ENCODE data around the gene DHCR7.
A peak's percentile ranks its signal among the peaks of the same experiment; 100 is the strongest.

Gene DHCR7

DNA sequence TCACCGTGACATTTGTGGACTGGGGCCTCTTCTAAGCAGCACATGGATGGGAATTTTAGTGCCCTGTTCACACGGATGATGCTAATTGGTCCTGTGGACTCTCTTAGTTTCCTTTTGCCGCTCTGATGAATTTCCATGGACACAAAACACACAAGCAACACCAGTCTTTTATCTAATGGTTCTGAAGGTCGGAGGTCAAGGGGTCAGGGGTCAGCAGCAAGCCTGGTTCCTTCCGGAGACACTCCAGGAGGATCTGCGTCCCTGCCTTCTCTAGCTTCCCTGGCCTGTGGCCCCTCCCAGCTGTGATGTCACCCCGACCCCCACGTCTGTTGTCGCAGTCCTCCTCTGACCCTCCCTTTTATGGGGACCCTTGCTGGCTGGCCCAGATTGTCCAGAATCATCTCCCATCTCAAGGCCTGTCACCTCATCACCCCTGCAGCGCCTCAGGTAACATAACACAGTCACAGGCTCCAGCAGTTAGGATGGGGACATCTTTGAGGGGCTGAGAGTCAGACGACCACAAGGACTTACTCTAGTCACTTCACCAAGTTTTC is 11.7 kb upstream of the DHCR7 start:
- H3K4me3 ChIP-seq (ENCODE audit: low read length) = no peak overlapping the region
- no peak for DNase-seq (ENCODE audit: low read depth, low spot score)

- no peak overlapping the region for H3K4me3 ChIP-seq (ENCODE audit: low read length)
- DNase-seq (ENCODE audit: low read depth, low spot score) = no peak
These were observed 11.0 kb upstream of the DHCR7 start for GRCh38 chr11:71459076-71459766.

GRCh38 chr11:71458146-71459070 is 10.2 kb upstream of the DHCR7 start:
- DNase-seq (ENCODE audit: low read depth, low spot score) = no peak
- no peak overlapping the region for H3K4me3 ChIP-seq (ENCODE audit: low read length)

DNA sequence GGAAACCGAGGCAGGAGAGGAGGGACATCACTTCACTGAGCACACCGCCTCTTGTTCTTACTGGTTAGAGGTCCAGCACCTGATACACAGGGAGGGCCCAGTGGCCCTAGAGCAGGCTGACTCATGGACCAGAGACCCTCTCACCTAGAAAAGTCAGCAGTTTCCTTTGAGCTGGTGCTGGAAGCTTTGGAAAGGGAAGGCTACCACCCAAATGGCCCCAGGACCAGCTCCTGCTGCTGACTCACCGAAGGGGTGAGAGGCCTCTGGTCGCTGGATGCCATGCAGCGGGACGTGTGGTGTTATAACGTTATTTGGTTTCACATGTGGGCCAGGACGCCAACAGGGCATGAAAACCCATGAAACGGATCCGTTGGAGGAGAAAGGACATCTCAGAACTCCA is 8.6 kb upstream of the DHCR7 start:
- no peak overlapping the region for H3K4me3 ChIP-seq (ENCODE audit: low read length)
- no peak for DNase-seq (ENCODE audit: low read depth, low spot score)

GRCh38 chr11:71456294-71456693 is 8.1 kb upstream of the DHCR7 start:
- no peak overlapping the region for H3K4me3 ChIP-seq (ENCODE audit: low read length)
- DNase-seq (ENCODE audit: low read depth, low spot score) = no peak

DNA sequence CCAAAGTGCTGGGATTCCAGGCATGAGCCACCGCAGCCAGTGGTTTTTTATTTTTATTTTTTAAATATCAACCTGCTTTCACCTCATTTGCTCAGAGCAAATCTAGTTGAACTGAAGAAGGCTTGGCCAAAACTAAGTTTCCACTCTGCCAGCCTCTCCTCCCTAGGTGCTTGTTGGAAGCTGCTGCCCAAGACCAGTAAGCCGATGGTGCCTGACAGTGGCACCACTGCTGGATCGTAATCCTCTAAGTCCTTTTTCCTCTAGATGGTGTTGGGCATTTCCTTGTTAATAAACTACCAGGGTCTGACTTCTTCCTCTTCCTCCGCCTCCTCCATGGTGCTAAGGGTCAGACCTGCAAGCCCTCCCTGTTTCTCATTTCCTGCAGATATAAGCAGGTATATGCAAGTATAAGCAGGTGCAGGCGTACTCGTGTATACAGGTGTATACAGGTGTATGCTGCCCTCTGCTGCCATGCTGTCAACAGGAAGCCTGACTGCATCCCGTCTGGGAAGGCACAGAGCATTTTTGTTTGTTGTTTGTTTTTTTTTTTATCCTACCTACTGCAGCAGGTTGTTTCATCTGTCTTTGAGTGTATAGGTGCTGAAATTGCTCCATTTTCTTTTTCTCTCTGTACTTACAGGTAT is 6.4 kb upstream of the DHCR7 start:
- DNase-seq (ENCODE audit: low read depth, low spot score) = no peak
- H3K4me3 ChIP-seq (ENCODE audit: low read length) = no peak overlapping the region

GRCh38 chr11:71453918-71454304 is 5.7 kb upstream of the DHCR7 start:
- peak overlapping the region; percentile 85 for H3K4me3 ChIP-seq (ENCODE audit: low read length)
- DNase-seq (ENCODE audit: low read depth, low spot score) = no peak

GRCh38 chr11:71453037-71453917 is 5.1 kb upstream of the DHCR7 start, which contains the start of gene NADSYN1:
TSS of gene NADSYN1 (plus strand) at chr11:71453203. CDS start at chr11:71453297, 94 bp downstream.
- DNase-seq (ENCODE audit: low read depth, low spot score) = peak; percentile 81
- H3K4me3 ChIP-seq (ENCODE audit: low read length) = peak within 1 kb of the TSS; percentile 85

GRCh38 chr11:71452199-71453036 is 4.2 kb upstream of the DHCR7 start:
- peak; percentile 70 for DNase-seq (ENCODE audit: low read depth, low spot score)
- H3K4me3 ChIP-seq (ENCODE audit: low read length) = peak overlapping the region; percentile 85

DNA sequence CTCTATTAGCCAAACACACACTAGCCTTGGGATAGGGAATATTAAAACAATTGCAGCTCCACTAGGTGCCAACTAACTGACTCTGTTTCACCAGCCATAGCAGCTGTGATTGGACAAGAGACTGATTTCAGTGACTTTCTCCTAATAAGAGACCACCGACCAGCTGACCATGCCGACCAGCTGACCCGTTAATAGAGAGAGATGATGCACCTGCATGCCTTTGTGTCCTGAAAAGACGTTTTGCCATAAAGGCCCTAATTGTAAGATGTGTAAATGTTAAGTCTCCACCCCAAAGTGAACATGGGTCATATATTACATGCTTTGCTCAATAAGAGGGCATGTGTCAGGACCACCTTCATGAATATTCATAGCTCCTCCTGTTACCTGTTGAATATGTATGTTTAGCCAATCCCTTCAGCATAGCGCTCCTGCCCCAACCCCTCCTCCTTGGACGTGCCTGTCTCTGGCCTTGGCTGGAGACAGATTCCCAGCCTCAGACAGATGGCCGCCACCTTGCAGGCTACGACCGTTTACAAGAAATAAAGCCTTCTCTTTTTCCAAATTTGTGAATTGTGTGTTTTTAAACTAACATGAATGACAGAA is 3.5 kb upstream of the DHCR7 start:
- peak overlapping the region; percentile 85 for H3K4me3 ChIP-seq (ENCODE audit: low read length)
- peak; percentile 48 for DNase-seq (ENCODE audit: low read depth, low spot score)

DNA sequence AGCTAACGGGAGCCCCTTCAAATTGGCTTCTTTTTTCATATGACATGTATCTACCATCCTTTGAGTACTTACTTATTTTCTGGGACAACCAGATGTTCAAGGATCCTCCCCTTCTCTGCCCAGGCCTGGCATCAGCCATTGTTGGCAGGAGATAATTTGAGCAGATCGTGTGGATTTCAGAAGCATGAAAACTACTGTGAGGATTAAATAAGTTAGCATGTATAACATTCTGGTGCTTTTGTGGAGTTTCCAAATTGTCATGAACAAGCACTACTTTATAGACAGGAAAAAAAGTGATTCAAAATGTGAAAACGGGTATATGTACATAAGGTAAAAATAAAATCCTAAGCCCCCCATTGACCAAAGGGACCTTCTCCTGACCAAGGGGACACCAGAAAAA is 2.7 kb upstream of the DHCR7 start:
- no peak overlapping the region for H3K4me3 ChIP-seq (ENCODE audit: low read length)
- no peak for DNase-seq (ENCODE audit: low read depth, low spot score)

- DNase-seq (ENCODE audit: low read depth, low spot score) = no peak
- H3K4me3 ChIP-seq (ENCODE audit: low read length) = no peak overlapping the region
These were observed 2.3 kb upstream of the DHCR7 start for GRCh38 chr11:71450507-71450906.

- no peak for DNase-seq (ENCODE audit: low read depth, low spot score)
- H3K4me3 ChIP-seq (ENCODE audit: low read length) = peak overlapping the region; percentile 94
These were observed 1.4 kb upstream of the DHCR7 start for GRCh38 chr11:71449596-71449995.

GRCh38 chr11:71447791-71448256 is 369 bp downstream of the DHCR7 start:
- no peak for DNase-seq (ENCODE audit: low read depth, low spot score)
- peak overlapping the region; percentile 94 for H3K4me3 ChIP-seq (ENCODE audit: low read length)

GRCh38 chr11:71446942-71447688 is 1.1 kb downstream of the DHCR7 start:
- H3K4me3 ChIP-seq (ENCODE audit: low read length) = peak overlapping the region; percentile 94
- DNase-seq (ENCODE audit: low read depth, low spot score) = no peak

GRCh38 chr11:71446150-71446549 is 2.0 kb downstream of the DHCR7 start:
- H3K4me3 ChIP-seq (ENCODE audit: low read length) = no peak overlapping the region
- no peak for DNase-seq (ENCODE audit: low read depth, low spot score)

DNA sequence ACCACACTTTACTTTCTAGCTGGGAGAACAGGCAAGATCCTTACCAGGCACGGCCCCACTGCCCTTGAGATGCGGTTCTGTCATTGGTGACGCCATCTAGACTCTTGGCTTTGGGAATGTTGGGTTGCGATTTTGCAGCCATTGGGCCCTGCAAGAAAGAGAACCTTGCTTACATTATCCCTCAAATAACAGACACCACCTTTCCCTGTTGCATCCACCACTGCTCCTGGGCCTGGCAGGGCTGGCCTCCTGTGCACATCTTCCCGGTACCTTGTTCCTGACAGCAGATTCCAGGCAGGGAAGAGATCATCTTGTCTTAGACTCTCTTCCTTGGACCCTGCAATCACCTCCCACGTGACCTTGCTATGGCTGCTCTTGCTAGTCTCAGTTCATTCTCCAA is 3.4 kb downstream of the DHCR7 start:
- no peak for DNase-seq (ENCODE audit: low read depth, low spot score)
- no peak overlapping the region for H3K4me3 ChIP-seq (ENCODE audit: low read length)
